Camera-type eye (tissue), 1 donor: ENCODE measurements around the gene CEACAM1. TPM values are rescaled to one million over a fixed set of nuclear protein-coding genes. Genes with fewer than 3 reads are reported as not detected.

ENCODE experiments used
- total RNA-seq: library from RNA; depleted of rRNA; stranded (reverse); fragments of >200 nt; gene quantifications from one replicate; pipeline ENCODE4 v1.2.3, GENCODE V29; 2014

The CEACAM1 gene
- total RNA-seq = 2.6 TPM

DNA sequence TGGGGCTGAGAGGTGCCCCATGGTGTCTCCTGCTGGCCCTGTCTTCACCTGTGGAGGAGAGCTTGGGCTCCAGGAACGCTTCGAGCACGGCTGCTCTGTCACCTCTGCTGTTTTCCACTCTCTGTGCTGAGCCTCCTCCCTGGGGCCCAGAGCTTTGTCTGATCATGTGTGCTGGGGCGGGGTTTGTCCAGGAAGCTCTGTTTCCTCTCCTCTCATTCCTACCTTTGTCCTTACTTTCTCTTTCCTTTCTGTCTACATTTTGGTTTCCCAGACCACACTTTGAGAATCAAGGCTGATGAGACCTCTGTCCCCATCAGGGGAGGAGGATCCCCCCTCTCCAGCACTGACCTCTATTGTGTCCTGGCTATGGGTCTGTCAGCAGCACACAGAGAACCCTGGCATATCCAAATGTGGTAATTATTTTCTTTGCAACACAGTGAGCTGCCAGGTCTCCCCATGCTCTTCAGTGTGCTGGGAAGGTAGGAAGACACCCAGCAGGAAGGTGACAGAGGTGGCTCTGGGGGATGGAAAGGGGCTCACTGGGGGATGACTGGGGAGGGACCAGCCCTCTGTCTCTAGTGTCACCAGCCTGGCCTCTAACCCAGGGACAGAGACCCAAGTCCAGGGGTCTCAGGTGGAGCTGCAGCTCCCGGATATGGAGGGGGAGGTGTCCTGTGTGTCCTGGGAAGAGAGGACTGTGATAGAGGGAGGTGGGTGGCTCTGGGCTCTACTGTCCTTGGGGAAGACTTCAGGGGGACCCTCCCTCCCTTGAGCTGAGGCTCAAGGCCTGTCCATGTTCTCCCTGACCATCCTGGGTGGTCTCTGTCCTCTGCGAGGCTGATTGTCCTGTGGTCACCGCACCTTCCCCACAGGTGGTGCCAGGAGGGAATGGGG, at the start of gene CEACAM1:
Gene CEACAM1, minus strand, starts transcription at position 128 of the 894 bp plus-strand sequence. Its CDS starts 107 bp downstream, at position 21.

Other genes with a start within 250 kb of the CEACAM1 start
- gene PRR19, start 226.3 kb downstream of the CEACAM1 start, total RNA-seq = not detected
- 63.8 TPM for gene PAFAH1B3, start 225.9 kb downstream of the CEACAM1 start, total RNA-seq
- gene TMEM145, start 215.2 kb downstream of the CEACAM1 start, total RNA-seq = 20.5 TPM
- 44.4 TPM for gene MEGF8, start 202.8 kb downstream of the CEACAM1 start, total RNA-seq
- gene CNFN, start 138.2 kb downstream of the CEACAM1 start, total RNA-seq = not detected
- gene LIPE, start 101.1 kb downstream of the CEACAM1 start, total RNA-seq = 22.8 TPM
- gene CXCL17, start 85.5 kb downstream of the CEACAM1 start, total RNA-seq = 6.6 TPM
- 0.55 TPM for gene CEACAM8, start 66.4 kb upstream of the CEACAM1 start, total RNA-seq
- gene PSG3, start 212.0 kb upstream of the CEACAM1 start, total RNA-seq = not detected
- gene PSG8, start 237.2 kb upstream of the CEACAM1 start, total RNA-seq = not detected